ENCODE measurements around the gene HEPH.

Gene HEPH

GRCh38 chrX:66163447-66163846 lies 600 bp upstream of the HEPH start:
- TF ChIP-seq TOX (CRISPR knock-in tag; IDR thresholded peaks at IDR 0.05; ENCODE audit: borderline replicate concordance) (no peak), PPARA (CRISPR knock-in tag; IDR thresholded peaks at IDR 0.05; ENCODE audit: borderline replicate concordance) (no peak), ZNF8 (CRISPR knock-in tag; IDR thresholded peaks at IDR 0.05) (no peak), GLIS3 (CRISPR knock-in tag; IDR thresholded peaks at IDR 0.05) (no peak), ARNTL (CRISPR knock-in tag; IDR thresholded peaks at IDR 0.05; ENCODE audit: borderline replicate concordance, low read depth) (no peak), ZFP3 (CRISPR knock-in tag; IDR thresholded peaks at IDR 0.05) (no peak), CSDC2 (CRISPR knock-in tag; IDR thresholded peaks at IDR 0.05) (no peak), RARB (CRISPR knock-in tag; IDR thresholded peaks at IDR 0.05) (no peak), OSR1 (CRISPR knock-in tag; IDR thresholded peaks at IDR 0.05) (no peak), ZNF70 (CRISPR knock-in tag; IDR thresholded peaks at IDR 0.05) (no peak), ESRRG (CRISPR knock-in tag; IDR thresholded peaks at IDR 0.05) (no peak), ZNF565 (CRISPR knock-in tag; conservative IDR thresholded peaks at IDR 0.05; ENCODE audit: low read depth) (no peak)

GRCh38 chrX:66164470-66164869 lies 423 bp downstream of the HEPH start:
- no peak; the same call in 1 of the 3 replicates for ATAC-seq
- TF ChIP-seq TCF4 (CRISPR knock-in tag; IDR thresholded peaks at IDR 0.05; ENCODE audit: borderline replicate concordance) (no peak), ZFP3 (CRISPR knock-in tag; IDR thresholded peaks at IDR 0.05) (no peak), ZFP30 (CRISPR knock-in tag; IDR thresholded peaks at IDR 0.05) (no peak), ZNF70 (CRISPR knock-in tag; IDR thresholded peaks at IDR 0.05) (no peak)

More at GRCh38 chrX:66163447-66163846, 600 bp upstream of the HEPH start:
- ATAC-seq = no peak

- TF ChIP-seq ZFP3 (CRISPR knock-in tag; IDR thresholded peaks at IDR 0.05) (no peak), OSR1 (CRISPR knock-in tag; IDR thresholded peaks at IDR 0.05) (no peak), ISL1 (CRISPR knock-in tag; IDR thresholded peaks at IDR 0.05) (no peak), SNAI2 (CRISPR knock-in tag; IDR thresholded peaks at IDR 0.05) (no peak), ZC3H10 (CRISPR knock-in tag; IDR thresholded peaks at IDR 0.05) (no peak), PATZ1 (CRISPR knock-in tag; IDR thresholded peaks at IDR 0.05; ENCODE audit: borderline replicate concordance) (no peak), ARNTL (CRISPR knock-in tag; IDR thresholded peaks at IDR 0.05; ENCODE audit: borderline replicate concordance, low read depth) (no peak), ZNF565 (CRISPR knock-in tag; conservative IDR thresholded peaks at IDR 0.05; ENCODE audit: low read depth) (no peak), CSDC2 (CRISPR knock-in tag; IDR thresholded peaks at IDR 0.05) (no peak), TCF4 (CRISPR knock-in tag; IDR thresholded peaks at IDR 0.05; ENCODE audit: borderline replicate concordance) (no peak)
- no peak for ATAC-seq
These were observed 884 bp downstream of the HEPH start for GRCh38 chrX:66164931-66165330.

GRCh38 chrX:66166671-66167070 lies 2.6 kb downstream of the HEPH start:
- ATAC-seq = no peak
- TF ChIP-seq ZFP30 (CRISPR knock-in tag; IDR thresholded peaks at IDR 0.05) (no peak), TSHZ2 (CRISPR knock-in tag; IDR thresholded peaks at IDR 0.05) (no peak), CREB5 (CRISPR knock-in tag; IDR thresholded peaks at IDR 0.05; ENCODE audit: low read depth) (no peak), ISL1 (CRISPR knock-in tag; IDR thresholded peaks at IDR 0.05) (no peak), ZC3H10 (CRISPR knock-in tag; IDR thresholded peaks at IDR 0.05) (no peak), ZNF565 (CRISPR knock-in tag; conservative IDR thresholded peaks at IDR 0.05; ENCODE audit: low read depth) (no peak), OSR1 (CRISPR knock-in tag; IDR thresholded peaks at IDR 0.05) (no peak)

GRCh38 chrX:66167431-66167830 lies 3.4 kb downstream of the HEPH start:
- ATAC-seq = no peak
- TF ChIP-seq PPARA (CRISPR knock-in tag; IDR thresholded peaks at IDR 0.05; ENCODE audit: borderline replicate concordance) (no peak), RARB (CRISPR knock-in tag; IDR thresholded peaks at IDR 0.05) (no peak), ARNTL (CRISPR knock-in tag; IDR thresholded peaks at IDR 0.05; ENCODE audit: borderline replicate concordance, low read depth) (no peak), CSRNP3 (CRISPR knock-in tag; IDR thresholded peaks at IDR 0.05) (no peak), ZNF565 (CRISPR knock-in tag; conservative IDR thresholded peaks at IDR 0.05; ENCODE audit: low read depth) (no peak), OSR1 (CRISPR knock-in tag; IDR thresholded peaks at IDR 0.05) (no peak), ESRRG (CRISPR knock-in tag; IDR thresholded peaks at IDR 0.05) (no peak), ZC3H10 (CRISPR knock-in tag; IDR thresholded peaks at IDR 0.05) (no peak)
